ENCODE results near the gene PRPSAP2. TPM values are rescaled to one million over a fixed set of nuclear protein-coding genes. Genes with fewer than 3 reads are reported as not detected.

Gene PRPSAP2
- polyA plus RNA-seq, 1 donor (not counting 4 experiments of a cell fraction or from before 2014, with no cell fraction given) = 39.1 TPM

DNA sequence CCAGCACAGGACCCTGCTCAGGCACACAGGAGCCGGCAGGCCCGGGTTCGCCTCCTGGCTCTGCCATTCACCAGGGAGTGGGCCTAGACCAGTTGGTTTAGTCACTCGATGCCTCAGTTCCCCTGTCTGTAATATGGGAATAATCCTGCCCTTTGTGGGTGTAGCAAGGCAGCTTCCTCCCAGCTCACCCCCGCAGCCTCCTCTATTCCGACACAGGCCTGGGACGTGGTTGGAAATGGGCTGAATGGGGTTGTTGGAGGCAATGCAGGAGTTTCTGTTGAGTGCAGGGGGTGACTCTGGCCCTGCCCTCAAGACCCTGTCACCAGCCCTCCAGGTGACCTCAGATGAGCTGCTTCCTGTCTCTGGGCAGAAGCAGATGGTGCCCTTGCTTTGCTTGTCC, 113.9 kb downstream of the PRPSAP2 start:
- Histone ChIP-seq H3K9ac (ENCODE audit: control insufficient read depth, extremely low read depth, insufficient read depth, low read length) (no peak overlapping the region), H3K4me2 (ENCODE audit: control insufficient read depth, extremely low read depth, insufficient read depth, low read depth, low read length) (no peak overlapping the region), H3K9me1 (ENCODE audit: control insufficient read depth, extremely low read depth, insufficient read depth, low read length) (peaks cover 16% of the 10 kb centered on the region), H3K27ac (ENCODE audit: control insufficient read depth, insufficient read depth, low read length) (no peak overlapping the region), H3K36me3 (ENCODE audit: control insufficient read depth in 2 of 2, extremely low read depth in 1 of 2, insufficient read depth in 2 of 2, low read length in 2 of 2) (peaks cover 27 to 56% of the 10 kb centered on the region in 2 experiments), H3K4me1 (ENCODE audit: control insufficient read depth, extremely low read depth, insufficient read depth, low read length) (peaks cover 48% of the 10 kb centered on the region), H2AFZ (ENCODE audit: control insufficient read depth, low read length) (no peak overlapping the region), H3K9me3 (ENCODE audit: control insufficient read depth, low read depth, low read length) (no peaks in the 10 kb centered on the region), H4K20me1 (ENCODE audit: control insufficient read depth, extremely low read depth, insufficient read depth, low read length) (peaks cover 15% of the 10 kb centered on the region), H3K27me3 (ENCODE audit: control insufficient read depth, extremely low read depth, insufficient read depth, low read length) (no peaks in the 10 kb centered on the region), H3K4me3 (ENCODE audit: control insufficient read depth in 2 of 3, extremely low read depth in 1 of 3, insufficient read depth in 2 of 3, low read depth in 1 of 3, low read length in 3 of 3) (no peak overlapping the region), H3K79me2 (ENCODE audit: control insufficient read depth, insufficient read depth, low read length) (peaks cover 19% of the 10 kb centered on the region)
- dilution Hi-C loops (cut with MboI; ENCODE audit: extremely low pct_ligation_motif_present, low sequenced_read_pairs) = no loop called here
- TF ChIP-seq, protein P1, sequence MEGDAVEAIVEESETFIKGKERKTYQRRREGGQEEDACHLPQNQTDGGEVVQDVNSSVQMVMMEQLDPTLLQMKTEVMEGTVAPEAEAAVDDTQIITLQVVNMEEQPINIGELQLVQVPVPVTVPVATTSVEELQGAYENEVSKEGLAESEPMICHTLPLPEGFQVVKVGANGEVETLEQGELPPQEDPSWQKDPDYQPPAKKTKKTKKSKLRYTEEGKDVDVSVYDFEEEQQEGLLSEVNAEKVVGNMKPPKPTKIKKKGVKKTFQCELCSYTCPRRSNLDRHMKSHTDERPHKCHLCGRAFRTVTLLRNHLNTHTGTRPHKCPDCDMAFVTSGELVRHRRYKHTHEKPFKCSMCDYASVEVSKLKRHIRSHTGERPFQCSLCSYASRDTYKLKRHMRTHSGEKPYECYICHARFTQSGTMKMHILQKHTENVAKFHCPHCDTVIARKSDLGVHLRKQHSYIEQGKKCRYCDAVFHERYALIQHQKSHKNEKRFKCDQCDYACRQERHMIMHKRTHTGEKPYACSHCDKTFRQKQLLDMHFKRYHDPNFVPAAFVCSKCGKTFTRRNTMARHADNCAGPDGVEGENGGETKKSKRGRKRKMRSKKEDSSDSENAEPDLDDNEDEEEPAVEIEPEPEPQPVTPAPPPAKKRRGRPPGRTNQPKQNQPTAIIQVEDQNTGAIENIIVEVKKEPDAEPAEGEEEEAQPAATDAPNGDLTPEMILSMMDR (optimal IDR thresholded peaks at IDR 0.05 in 1 of 3, IDR thresholded peaks at IDR 0.05 in 1 of 3, conservative IDR thresholded peaks at IDR 0.05 in 1 of 3; ENCODE audit: extremely low read depth in 1 of 3, insufficient read depth in 2 of 3, low read length in 3 of 3) = no peak
- no peak for TF ChIP-seq EZH2 (IDR thresholded peaks at IDR 0.05; ENCODE audit: low read length)
- no peak for DNase-seq (ENCODE audit: low read depth, low spot score)
- no peak for FAIRE-seq

DNA sequence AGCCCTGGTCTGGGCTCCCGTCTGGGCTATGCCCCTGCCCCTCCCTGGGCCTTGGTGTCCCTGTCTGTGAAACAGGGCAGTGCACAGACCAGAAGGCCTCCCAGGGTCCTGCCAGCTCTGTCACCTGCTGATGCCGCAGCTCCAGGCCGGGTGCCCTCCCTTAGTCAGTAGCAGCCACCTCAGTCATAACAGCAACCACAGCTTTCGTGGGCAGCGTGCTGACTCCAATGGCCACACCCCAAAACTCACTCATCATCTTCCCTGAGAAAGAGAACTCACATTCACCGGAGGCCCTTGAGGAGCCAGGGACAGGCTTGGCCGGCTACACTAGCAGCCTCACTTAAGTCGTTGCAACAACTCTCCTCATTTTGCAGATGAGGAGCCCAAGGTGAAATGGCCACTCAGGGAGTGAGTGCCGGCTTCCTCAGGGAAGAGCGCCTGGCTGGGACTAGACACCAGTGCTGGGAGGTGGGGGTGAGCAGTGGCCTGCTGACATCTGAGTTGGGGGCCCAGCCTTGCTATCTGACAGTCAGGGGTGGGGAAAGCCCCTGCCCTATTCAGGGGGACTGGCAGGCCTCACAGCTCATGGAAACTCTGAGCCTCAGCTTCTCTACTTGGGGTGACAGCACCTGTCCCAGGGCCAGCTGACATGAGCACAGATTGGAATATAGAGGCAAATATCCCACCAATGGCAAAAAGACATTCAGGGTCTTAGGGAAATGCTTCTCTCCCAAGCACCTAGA, 116.6 kb downstream of the PRPSAP2 start:
- TF ChIP-seq EZH2 (IDR thresholded peaks at IDR 0.05; ENCODE audit: low read length) = no peak
- TF ChIP-seq, protein P1 (optimal IDR thresholded peaks at IDR 0.05 in 1 of 3, IDR thresholded peaks at IDR 0.05 in 1 of 3, conservative IDR thresholded peaks at IDR 0.05 in 1 of 3; ENCODE audit: extremely low read depth in 1 of 3, insufficient read depth in 2 of 3, low read length in 3 of 3) = no peak
- Histone ChIP-seq H3K9me1 (ENCODE audit: control insufficient read depth, extremely low read depth, insufficient read depth, low read length) (peaks cover 6% of the 10 kb centered on the region), H3K4me1 (ENCODE audit: control insufficient read depth, extremely low read depth, insufficient read depth, low read length) (peaks cover 23% of the 10 kb centered on the region), H3K9me3 (ENCODE audit: control insufficient read depth, low read depth, low read length) (no peaks in the 10 kb centered on the region), H3K9ac (ENCODE audit: control insufficient read depth, extremely low read depth, insufficient read depth, low read length) (peak overlapping the region; percentile 44), H3K4me2 (ENCODE audit: control insufficient read depth, extremely low read depth, insufficient read depth, low read depth, low read length) (peak overlapping the region; percentile 6), H4K20me1 (ENCODE audit: control insufficient read depth, extremely low read depth, insufficient read depth, low read length) (peaks cover 13% of the 10 kb centered on the region), H3K27me3 (ENCODE audit: control insufficient read depth, extremely low read depth, insufficient read depth, low read length) (no peaks in the 10 kb centered on the region), H2AFZ (ENCODE audit: control insufficient read depth, low read length) (no peak overlapping the region), H3K36me3 (ENCODE audit: control insufficient read depth in 2 of 2, extremely low read depth in 1 of 2, insufficient read depth in 2 of 2, low read length in 2 of 2) (peaks cover 49 to 78% of the 10 kb centered on the region in 2 experiments), H3K27ac (ENCODE audit: control insufficient read depth, insufficient read depth, low read length) (peak overlapping the region; percentile 72), H3K4me3 (ENCODE audit: control insufficient read depth in 2 of 3, extremely low read depth in 1 of 3, insufficient read depth in 2 of 3, low read depth in 1 of 3, low read length in 3 of 3) (no peak overlapping the region), H3K79me2 (ENCODE audit: control insufficient read depth, insufficient read depth, low read length) (peaks cover 20% of the 10 kb centered on the region)
- FAIRE-seq = peak; percentile 76
- DNase-seq (ENCODE audit: low read depth, low spot score) = no peak
- dilution Hi-C loops (cut with MboI; ENCODE audit: extremely low pct_ligation_motif_present, low sequenced_read_pairs) = no loop called here
